CD14-positive monocyte (primary cell): ENCODE results near the gene DOCK1. TPM values are rescaled to one million over a fixed set of nuclear protein-coding genes. Genes with fewer than 3 reads are reported as not detected.
A peak's percentile ranks its signal among the peaks of the same experiment; 100 is the strongest.

Experiments
- DNase-seq, 3 donors: peaks; one replicate each; pipeline ENCODE4 v3.0.0-alpha.2; 2011 to 2022
- H2AFZ ChIP-seq: 2 replicates; pipeline ENCODE4 v1.6.0; 2012; ENCODE audit warnings: mild to moderate bottlenecking, low read depth, low read length, inconsistent platforms; ENCODE audit not compliant: insufficient read depth, poor library complexity, severe bottlenecking
- H3K27ac ChIP-seq, 2 donors: 1 replicate in 1 of 2; 2 replicates in 1 of 2; pipeline ENCODE4 v1.5.1; 2012 to 2013; ENCODE audit warnings: low read length in 2 of 2, control low read depth in 1 of 2, inconsistent platforms in 1 of 2, low read depth in 1 of 2, mild to moderate bottlenecking in 1 of 2
- H3K27me3 ChIP-seq, 2 donors: one replicate each; pipeline versions ENCODE4 v1.6.0 to v1.6.1; 2011 to 2013; ENCODE audit warnings: low read length in 2 of 2; ENCODE audit not compliant: control insufficient read depth in 2 of 2, insufficient read depth in 2 of 2
- H3K36me3 ChIP-seq, 2 donors: replicated peaks in 1 of 2; 1 replicate in 1 of 2; 2 replicates in 1 of 2; pipeline versions ENCODE4 v1.5.1 to v1.6.1; 2012 to 2013; ENCODE audit warnings: low read length in 2 of 2, control low read depth in 1 of 2, inconsistent platforms in 1 of 2, mild to moderate bottlenecking in 1 of 2; ENCODE audit not compliant: insufficient read depth in 2 of 2, control insufficient read depth in 1 of 2
- H3K4me1 ChIP-seq, 2 donors: 1 replicate in 1 of 2; 2 replicates in 1 of 2; pipeline versions ENCODE4 v1.5.1 to v1.6.1; 2012 to 2013; ENCODE audit warnings: low read length in 2 of 2, control low read depth in 1 of 2, inconsistent platforms in 1 of 2, mild to moderate bottlenecking in 1 of 2, moderate library complexity in 1 of 2; ENCODE audit not compliant: insufficient read depth in 2 of 2, control insufficient read depth in 1 of 2
- H3K4me2 ChIP-seq: replicated peaks from 2 replicates; pipeline ENCODE3; 2012; ENCODE audit warnings: low read length, moderate library complexity, mild to moderate bottlenecking; ENCODE audit not compliant: poor library complexity, severe bottlenecking; ENCODE audit errors: extremely low read depth
- H3K4me3 ChIP-seq, 3 experiments: fragments of 200-600 bp in 1 of 3; sonication (generic) in 1 of 3; replicated peaks in 1 of 3; 1 replicate in 2 of 3; 2 replicates in 1 of 3; pipeline ENCODE4 v1.5.1; 2011 to 2013; ENCODE audit warnings: low read length in 3 of 3, mild to moderate bottlenecking in 3 of 3, control low read depth in 2 of 3, low read depth in 2 of 3, inconsistent platforms in 1 of 3, moderate library complexity in 1 of 3
- H3K79me2 ChIP-seq: 2 replicates; pipeline ENCODE4 v1.6.0; 2012; ENCODE audit warnings: mild to moderate bottlenecking, control low read depth, inconsistent platforms, low read length, moderate library complexity; ENCODE audit not compliant: insufficient read depth
- H3K9ac ChIP-seq: 2 replicates; pipeline ENCODE4 v1.6.0; 2017; ENCODE audit warnings: low read length, mild to moderate bottlenecking; ENCODE audit not compliant: insufficient read depth, poor library complexity, severe bottlenecking
- H3K9me3 ChIP-seq, 2 donors: replicated peaks in 1 of 2; 1 replicate in 1 of 2; 2 replicates in 1 of 2; pipeline versions ENCODE4 v1.5.1 to v1.6.1; 2012 to 2013; ENCODE audit warnings: low read length in 2 of 2, control low read depth in 1 of 2; ENCODE audit not compliant: control insufficient read depth in 1 of 2, insufficient read depth in 1 of 2
- H4K20me1 ChIP-seq: 2 replicates; pipeline ENCODE4 v1.6.0; 2012; ENCODE audit warnings: mild to moderate bottlenecking, low read length, control low read depth, moderate library complexity; ENCODE audit not compliant: insufficient read depth
- H3K27ac Mint-ChIP-seq, 7 donors: one replicate each; pipeline ENCODE4 v1.8.0; 2020; ENCODE audit warnings: mild to moderate bottlenecking in 7 of 7, mixed read lengths in 7 of 7, moderate library complexity in 6 of 7, inconsistent platforms in 2 of 7
- H3K27me3 Mint-ChIP-seq, 3 donors: one replicate each; pipeline ENCODE4 v1.8.0; 2021 to 2022; ENCODE audit warnings: low read depth in 3 of 3, mild to moderate bottlenecking in 3 of 3, mixed read lengths in 3 of 3, moderate library complexity in 3 of 3, inconsistent platforms in 1 of 3
- H3K36me3 Mint-ChIP-seq, 2 donors: one replicate each; pipeline ENCODE4 v1.8.0; 2020; ENCODE audit warnings: mixed read lengths in 2 of 2, inconsistent platforms in 1 of 2, mild to moderate bottlenecking in 1 of 2
- H3K4me1 Mint-ChIP-seq: one replicate; pipeline ENCODE4 v1.8.0; 2020; ENCODE audit warnings: mild to moderate bottlenecking, mixed read lengths
- H3K4me3 Mint-ChIP-seq, 2 donors: one replicate each; pipeline ENCODE4 v1.8.0; 2020; ENCODE audit warnings: mild to moderate bottlenecking in 2 of 2, mixed read lengths in 2 of 2, moderate library complexity in 1 of 2
- H3K9me3 Mint-ChIP-seq, 7 donors: one replicate each; pipeline ENCODE4 v1.8.0; 2020 to 2022; ENCODE audit warnings: mixed read lengths in 7 of 7, mild to moderate bottlenecking in 6 of 7, moderate library complexity in 6 of 7, inconsistent platforms in 2 of 7
- CTCF ChIP-seq: fragments of 200-600 bp; IDR thresholded peaks from one replicate; pipeline ENCODE4 v1.8.0; 2022; ENCODE audit warnings: antibody characterized with exemption, mild to moderate bottlenecking
- WGBS: methylation state at CpG from one replicate; pipeline ENCODE4 v1.1.5; 2013; ENCODE audit warnings: missing lambda C conversion rate; ENCODE audit not compliant: insufficient coverage; 5-methylcytosine and 5-hydroxymethylcytosine counted together
- intact Hi-C, 2 donors: fragments of 100-400 bp; cut with micrococcal nuclease; formaldehyde crosslinking; loops; one replicate each; pipeline versions ENCODE4 v1.15.0 to v1.15.1; 2023
- polyA plus RNA-seq, 3 donors: library from polyadenylated mRNA; depleted of rRNA in 1 of 3; unstranded in 2 of 3; stranded (reverse) in 1 of 3; fragments of 300-500 nt in 2 of 3; fragments of >200 nt in 1 of 3; fragmentation: Illumina TruSeq in 2 of 3; gene quantifications; 1 replicate in 2 of 3; 2 replicates in 1 of 3; pipeline ENCODE4 v1.2.3, GENCODE V29; 2012 to 2021

DOCK1 gene
- polyA plus RNA-seq, 3 donors, result 0.31 to 0.35 TPM; not detected in 1

GRCh38 chr10:127331696-127332095 lies 426.5 kb downstream of the DOCK1 start:
- H3K27me3 ChIP-seq, result no peaks in the 10 kb centered on the region
- no peak overlapping the region for H2AFZ ChIP-seq
- Mint-ChIP-seq H3K4me1 (no peaks in the 10 kb centered on the region), H3K27me3 (peaks cover 0 to 3% (median 2%) of the 10 kb centered on the region in 3 donors), H3K9me3 (peaks cover 0 to 9% (median 0%) of the 10 kb centered on the region in 7 donors), H3K36me3 (no peaks in the 10 kb centered on the region), H3K27ac (no peak overlapping the region), H3K4me3 (no peak overlapping the region)
- H3K4me3 ChIP-seq, result no peak overlapping the region
- H3K79me2 ChIP-seq, result no peaks in the 10 kb centered on the region
- no peaks in the 10 kb centered on the region for H3K36me3 ChIP-seq
- no peaks in the 10 kb centered on the region for H4K20me1 ChIP-seq
- H3K4me1 ChIP-seq, result no peaks in the 10 kb centered on the region
- H3K27ac ChIP-seq, result no peak overlapping the region
- TF ChIP-seq CTCF, result no peak
- H3K9ac ChIP-seq, result no peak overlapping the region
- DNase-seq, result no peak
- H3K4me2 ChIP-seq, result no peak overlapping the region
- H3K9me3 ChIP-seq, result no peaks in the 10 kb centered on the region
- 93% methylated on average over 4 of the region's 6 CpGs for WGBS
- intact Hi-C loops, result no loop called here

DNA sequence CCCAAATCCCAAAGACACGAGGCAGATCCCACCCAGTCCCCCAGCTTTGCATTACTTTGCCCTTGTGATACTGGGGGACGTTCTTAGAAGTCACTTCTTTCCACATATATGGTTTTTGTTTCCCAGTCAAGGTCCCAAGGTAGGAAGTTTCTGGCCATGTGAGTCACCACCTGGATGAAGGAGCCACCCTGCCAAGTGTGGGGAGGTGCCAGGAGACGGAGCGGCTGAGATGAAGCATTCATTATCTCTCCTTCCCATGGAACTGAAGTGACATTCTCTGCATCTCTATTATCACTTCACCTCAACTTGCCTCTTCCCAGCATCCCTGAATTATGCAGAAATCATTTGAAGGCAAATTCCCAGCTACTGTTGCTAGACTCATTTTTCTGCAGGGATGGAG lies 427.4 kb downstream of the DOCK1 start:
- Histone ChIP-seq H3K4me1 (no peaks in the 10 kb centered on the region), H3K4me3 (no peak overlapping the region), H3K9ac (no peak overlapping the region), H3K27me3 (no peaks in the 10 kb centered on the region), H3K9me3 (no peaks in the 10 kb centered on the region), H3K36me3 (no peaks in the 10 kb centered on the region), H4K20me1 (no peaks in the 10 kb centered on the region), H3K4me2 (no peak overlapping the region), H3K27ac (no peak overlapping the region), H2AFZ (no peak overlapping the region), H3K79me2 (no peaks in the 10 kb centered on the region)
- WGBS, result no CpG with 5 or more reads among the region's 4 CpGs
- H3K9me3 Mint-ChIP-seq, result peaks cover 0 to 9% (median 0%) of the 10 kb centered on the region in 7 donors
- no peak overlapping the region for H3K4me3 Mint-ChIP-seq
- intact Hi-C loops, result no loop called here
- no peaks in the 10 kb centered on the region for H3K36me3 Mint-ChIP-seq
- no peaks in the 10 kb centered on the region for H3K4me1 Mint-ChIP-seq
- H3K27me3 Mint-ChIP-seq, result peaks cover 0 to 5% (median 2%) of the 10 kb centered on the region in 3 donors
- DNase-seq, result no peak
- no peak for TF ChIP-seq CTCF
- peak overlapping the region in 1 of 7 donors; percentile 23 for H3K27ac Mint-ChIP-seq
